GM12878 (cell line): ENCODE measurements around the gene GLRX2. TPM values are rescaled to one million over a fixed set of nuclear protein-coding genes. Genes with fewer than 3 reads are reported as not detected.

Source experiments
- ATAC-seq: fragments of 200-7000 bp; cut with Tn5 transposase; 3 replicates; pipeline ENCODE4 v1.9.1; 2020; ENCODE audit warnings: mild to moderate bottlenecking, moderate library complexity
- BruUV-seq: library from RNA; stranded (reverse); fragments of 400-500 nt; replicated peaks from 2 replicates; lab custom pipeline; 2021; lab: Mats Ljungman, UMichigan
- CTCF ChIA-PET: fragments of 300-600 bp; sonication (Branson Sonifier 250); formaldehyde crosslinking; extraction: SDS; loops from one replicate; lab custom pipeline; 2021; ENCODE audit warnings: inconsistent platforms; lab: Yijun Ruan, JAX
- POLR2A ChIA-PET: fragments of 350-600 bp; formaldehyde crosslinking; extraction: SDS; loops from one replicate; lab custom pipeline; 2021; ENCODE audit warnings: inconsistent platforms; lab: Charles Lee
- RAD21 ChIA-PET: fragments of 300-600 bp; sonication (Branson Sonifier 250); formaldehyde crosslinking; loops from one replicate; lab custom pipeline; 2023; ENCODE audit warnings: antibody characterized with exemption; ENCODE audit not compliant: unreplicated experiment; lab: Charles Lee
- SMC1A ChIA-PET: fragments of 300-600 bp; sonication (Branson Sonifier 250); formaldehyde crosslinking; loops from one replicate; lab custom pipeline; 2023; ENCODE audit not compliant: unreplicated experiment, uncharacterized antibody; lab: Charles Lee
- DNase-seq: peaks from one replicate; pipeline ENCODE4 v3.0.0-alpha.2; 2011; ENCODE audit warnings: low read depth, low spot score
- FAIRE-seq: peaks from 3 replicates; lab custom pipeline; 2011; peaks lifted over from hg19 to GRCh38; lab: Jason Lieb, UNC
- H2AFZ ChIP-seq: 2 replicates; pipeline ENCODE4 v1.6.0; 2011; ENCODE audit warnings: low read depth, low read length, control low read depth; ENCODE audit not compliant: control insufficient read depth
- H3K27ac ChIP-seq: 2 replicates; pipeline ENCODE4 v1.5.1; 2011; ENCODE audit warnings: control low read depth; ENCODE audit not compliant: control insufficient read depth, insufficient read depth
- H3K27me3 ChIP-seq, 2 experiments: replicated peaks in 1 of 2; 2 replicates each; pipeline versions ENCODE4 v1.6.0 to v1.6.1; 2011; ENCODE audit warnings: low read length in 1 of 2; ENCODE audit not compliant: control insufficient read depth in 2 of 2, insufficient read depth in 2 of 2
- H3K36me3 ChIP-seq, 2 experiments: 2 replicates each; pipeline ENCODE4 v1.5.1; 2011; ENCODE audit warnings: low read length in 1 of 2; ENCODE audit not compliant: control insufficient read depth in 2 of 2, insufficient read depth in 2 of 2
- H3K4me1 ChIP-seq: 2 replicates; pipeline ENCODE4 v1.6.1; 2011; ENCODE audit warnings: mild to moderate bottlenecking, low read length, moderate library complexity, mixed read lengths; ENCODE audit not compliant: control insufficient read depth, insufficient read depth
- H3K4me2 ChIP-seq: 2 replicates; pipeline ENCODE4 v1.6.0; 2011; ENCODE audit warnings: control low read depth; ENCODE audit not compliant: control insufficient read depth, insufficient read depth
- H3K4me3 ChIP-seq: fragments of 200-600 bp; sonication (generic); 2 replicates; pipeline ENCODE4 v1.5.1; 2016
- H3K79me2 ChIP-seq: 2 replicates; pipeline ENCODE4 v1.6.0; 2011; ENCODE audit warnings: low read length; ENCODE audit not compliant: control insufficient read depth, insufficient read depth
- H3K9ac ChIP-seq: 2 replicates; pipeline ENCODE4 v1.8.0; 2011; ENCODE audit warnings: low read length, control low read depth, mixed read lengths; ENCODE audit not compliant: control insufficient read depth, insufficient read depth
- H3K9me3 ChIP-seq: replicated peaks from 3 replicates; pipeline ENCODE4 v1.5.1; 2011; ENCODE audit warnings: mild to moderate bottlenecking, low read length; ENCODE audit not compliant: control insufficient read depth, insufficient read depth
- H4K20me1 ChIP-seq: 2 replicates; pipeline ENCODE4 v1.6.0; 2011; ENCODE audit not compliant: control insufficient read depth, insufficient read depth
- CEBPB ChIP-seq, 2 experiments: fragments of 150-350 bp in 1 of 2; IDR thresholded peaks; 2 replicates each; pipeline ENCODE4 v1.6.1; 2012 to 2014; ENCODE audit warnings: low read depth in 2 of 2, low read length in 2 of 2, borderline replicate concordance in 1 of 2, inconsistent platforms in 1 of 2
- CHD1 ChIP-seq: IDR thresholded peaks from 2 replicates; pipeline ENCODE4 v1.6.1; 2012; ENCODE audit warnings: low read depth, low read length, improper control_type of control experiment
- CREM ChIP-seq: IDR thresholded peaks from 2 replicates; pipeline ENCODE4 v1.6.1; 2014; ENCODE audit warnings: antibody characterized with exemption, low read depth
- ELK1 ChIP-seq: IDR thresholded peaks from 2 replicates; pipeline ENCODE4 v1.6.1; 2012; ENCODE audit warnings: low read depth, low read length, improper control_type of control experiment
- KDM1A ChIP-seq: fragments of 200-600 bp; sonication (generic); IDR thresholded peaks from 2 replicates; pipeline ENCODE4 v1.6.1; 2016; ENCODE audit warnings: borderline replicate concordance
- MAX ChIP-seq: IDR thresholded peaks from 2 replicates; pipeline ENCODE4 v1.6.1; 2012; ENCODE audit warnings: low read depth, low read length, improper control_type of control experiment
- MEF2A ChIP-seq: IDR thresholded peaks from 2 replicates; pipeline ENCODE4 v1.6.1; 2011; ENCODE audit warnings: low read depth, mild to moderate bottlenecking, low read length, moderate library complexity; ENCODE audit not compliant: insufficient read depth
- MEF2B ChIP-seq: fragments of 450-650 bp; IDR thresholded peaks from 2 replicates; pipeline ENCODE4 v1.6.1; 2018; ENCODE audit warnings: mild to moderate bottlenecking, moderate library complexity; ENCODE audit not compliant: partially characterized antibody, poor library complexity, severe bottlenecking
- MYC ChIP-seq: IDR thresholded peaks from 2 replicates; pipeline ENCODE4 v1.6.1; 2011; ENCODE audit warnings: mild to moderate bottlenecking, low read length, moderate library complexity, inconsistent platforms; ENCODE audit not compliant: insufficient read depth, insufficient replicate concordance, insufficient read length, severe bottlenecking
- NFYB ChIP-seq: IDR thresholded peaks from 2 replicates; pipeline ENCODE4 v1.6.1; 2011; ENCODE audit warnings: low read depth, mild to moderate bottlenecking, low read length, improper control_type of control experiment, moderate library complexity; ENCODE audit not compliant: insufficient read depth
- NKRF ChIP-seq: fragments of 450-650 bp; conservative IDR thresholded peaks from 2 replicates; pipeline ENCODE4 v1.6.1; 2017; ENCODE audit warnings: mild to moderate bottlenecking, moderate library complexity
- NR2C1 ChIP-seq: fragments of 450-650 bp; IDR thresholded peaks from 2 replicates; pipeline ENCODE4 v1.6.1; 2017; ENCODE audit warnings: antibody characterized with exemption, mild to moderate bottlenecking, moderate library complexity
- POU2F2 ChIP-seq: IDR thresholded peaks from 3 replicates; pipeline ENCODE4 v1.6.1; 2011; ENCODE audit warnings: low read depth, mild to moderate bottlenecking, low read length, borderline replicate concordance
- RUNX3 ChIP-seq: IDR thresholded peaks from 2 replicates; pipeline ENCODE4 v1.6.1; 2012; ENCODE audit warnings: low read length, inconsistent platforms
- STAT1 ChIP-seq: fragments of 450-650 bp; conservative IDR thresholded peaks from 2 replicates; pipeline ENCODE4 v1.6.1; 2014; ENCODE audit warnings: antibody characterized with exemption, mild to moderate bottlenecking
- TCF3 ChIP-seq: IDR thresholded peaks from 2 replicates; pipeline ENCODE4 v1.6.1; 2012; ENCODE audit warnings: low read depth, mild to moderate bottlenecking, low read length, borderline replicate concordance; ENCODE audit not compliant: insufficient read depth
- ZBTB4 ChIP-seq: fragments of 450-650 bp; formaldehyde crosslinking; IDR thresholded peaks from 2 replicates; pipeline ENCODE4 v1.4.0; 2022; ENCODE audit warnings: mild to moderate bottlenecking, moderate library complexity
- WGBS: methylation state at CpG from one replicate; pipeline ENCODE4 v1.1.6; 2016; ENCODE audit warnings: low lambda C conversion rate; ENCODE audit not compliant: insufficient replicate concordance, insufficient coverage; ENCODE audit errors: missing lambda C conversion rate; 5-methylcytosine and 5-hydroxymethylcytosine counted together
- in situ Hi-C: fragments of 300-500 bp; cut with MboI; formaldehyde crosslinking; loops from 9 replicates; pipeline ENCODE4 v1.14.3; 2018; ENCODE audit warnings: mixed read lengths
- intact Hi-C: fragments of 100-400 bp; cut with micrococcal nuclease; formaldehyde crosslinking; loops from one replicate; pipeline ENCODE4 v1.14.2; 2022; ENCODE audit not compliant: unreplicated experiment
- polyA plus RNA-seq, 11 experiments: library from polyadenylated mRNA; depleted of rRNA in 4 of 11; unstranded in 6 of 11; stranded (reverse) in 5 of 11; fragments of >200 nt; fragmentation: Nextera tagmentation in 4 of 11; fragmentation: Illumina TruSeq in 1 of 11; extraction: Ambion mirVana in 4 of 11; extraction: Trizol in 1 of 11; gene quantifications; 1 replicate in 1 of 11; 2 replicates in 10 of 11; pipeline versions ENCODE4 v1.2.1 to v1.2.3, GENCODE V29; 2011 to 2016; ENCODE audit warnings: inconsistent platforms in 2 of 11, missing spikeins in 2 of 11, low read depth in 1 of 11
- total RNA-seq, 4 experiments: library from RNA; depleted of rRNA in 3 of 4; stranded (reverse); fragments of >200 nt in 3 of 4; fragmentation: Illumina TruSeq in 1 of 4; extraction: Trizol in 1 of 4; gene quantifications; 2 replicates each; pipeline versions ENCODE4 v1.2.1 to v1.2.3, GENCODE V29; 2013 to 2021

The GLRX2 gene
- total and polyA plus RNA-seq, 10 of the 15 experiments (the other 5 are each of a cell fraction or from before 2014, with no cell fraction given), result 5.5 to 67.6 (median 16.6) TPM

GRCh38 chr1:193070386-193070753 lies 34.8 kb downstream of the GLRX2 start:
- Histone ChIP-seq H3K27ac (peak overlapping the region; percentile 62), H3K36me3 (peaks cover 0 to 13% of the 10 kb centered on the region in 2 experiments; a peak in 2 of 4 replicates), H3K79me2 (peaks cover 66% of the 10 kb centered on the region), H3K4me2 (peak overlapping the region; percentile 69), H3K4me3 (0 out of 2 replicates have a peak overlapping the region, but pooled peaks have one; percentile 11), H3K27me3 (no peaks in the 10 kb centered on the region), H3K9ac (no peak overlapping the region), H3K9me3 (peaks cover 2% of the 10 kb centered on the region; the same call in 1 of the 3 replicates), H2AFZ (no peak overlapping the region; the same call in 1 of the 2 replicates), H3K4me1 (peaks cover 26% of the 10 kb centered on the region), H4K20me1 (no peaks in the 10 kb centered on the region)
- ChIA-PET POLR2A (interaction anchor here (0.6 to 2.5 kb wide), 5 partner anchors 11 to 34 kb away, joined by 3 to 14 read pairs (median 4); partner anchors contain the start of genes RO60 and UCHL5), CTCF (interaction anchor here (0.5 to 2.5 kb wide), 21 partner anchors 9 to 596 kb away, joined by 3 to 18 read pairs (median 4); partner anchors contain the start of genes RO60 and UCHL5), SMC1A (interaction anchor here (0.6 to 2.4 kb wide), 10 partner anchors 9 to 52 kb away, joined by 3 to 12 read pairs (median 4); partner anchors contain the start of genes RO60 and UCHL5), RAD21 (interaction anchor here (0.6 to 2.6 kb wide), 9 partner anchors 11 to 52 kb away, joined by 3 to 17 read pairs (median 4); partner anchors contain the start of genes CDC73, GLRX2, RO60 and UCHL5)
- DNase-seq (no peak), FAIRE-seq (no peak), ATAC-seq (peak; percentile 42)
- 48% methylated on average over 2 of the region's 2 CpGs for WGBS
- intact Hi-C loops (no loop called here), in situ Hi-C loops (no loop called here)
- no TSS peak for BruUV-seq
- TF ChIP-seq RUNX3 (no peak), NFYB (peak; percentile 20; the same call in 1 of the 2 replicates), MEF2A (no peak), CHD1 (no peak), CEBPB (IDR thresholded peaks at IDR 0.05; ENCODE audit: borderline replicate concordance in 1 of 2, low read depth in 2 of 2, low read length in 2 of 2) (no peak), ZBTB4 (CRISPR knock-in tag) (no peak), NR2C1 (peak; percentile 70), TCF3 (no peak), MEF2B (no peak), MYC (no peak), NKRF (no peak), ELK1 (peak; percentile 68; the same call in 1 of the 2 replicates), KDM1A (no peak), STAT1 (no peak), MAX (no peak), POU2F2 (no peak), CREM (no peak)
